AG04450 (cell line): Measurements from ENCODE around the gene VSIG2. TPM values are rescaled to one million over a fixed set of nuclear protein-coding genes. Genes with fewer than 3 reads are reported as not detected.

ENCODE experiments used
- CTCF ChIA-PET: fragments of 300-600, 350-600 bp; formaldehyde crosslinking; extraction: SDS; loops from one replicate; lab custom pipeline; 2022; ENCODE audit warnings: antibody characterized with exemption, inconsistent platforms; lab: Charles Lee
- POLR2A ChIA-PET: fragments of 350-600 bp; formaldehyde crosslinking; extraction: SDS; loops from one replicate; lab custom pipeline; 2021; ENCODE audit warnings: antibody characterized with exemption, inconsistent platforms; lab: Yijun Ruan, JAX
- DNase-seq: peaks from one replicate; pipeline ENCODE4 v3.0.0-alpha.2; 2011; ENCODE audit warnings: low read depth, low spot score
- H3K27ac ChIP-seq: one replicate; pipeline ENCODE4 v1.5.1; 2012; ENCODE audit warnings: low read depth, low read length, control low read depth
- H3K27me3 ChIP-seq: one replicate; pipeline ENCODE4 v1.6.0; 2012; ENCODE audit warnings: low read length; ENCODE audit not compliant: control insufficient read depth, insufficient read depth
- H3K4me3 ChIP-seq: 2 replicates; pipeline ENCODE4 v1.5.1; 2011; ENCODE audit warnings: mild to moderate bottlenecking, low read depth, low read length, control low read depth
- H3K9me3 ChIP-seq: 2 replicates; pipeline ENCODE4 v1.5.1; 2012; ENCODE audit warnings: low read length; ENCODE audit not compliant: control insufficient read depth, insufficient read depth
- polyA plus RNA-seq: library from polyadenylated mRNA; depleted of rRNA; stranded (reverse); fragments of >200 nt; gene quantifications from 2 replicates; pipeline ENCODE4 v1.2.3, GENCODE V29; 2011; rRNA removed
- TF ChIP-seq, protein P1 (sequence below): IDR thresholded peaks from 2 replicates; pipeline ENCODE4 v1.5.1; 2011; ENCODE audit warnings: low read depth, low read length, control low read depth, inconsistent platforms

The VSIG2 gene
- polyA plus RNA-seq, 1 experiment, result not detected

DNA sequence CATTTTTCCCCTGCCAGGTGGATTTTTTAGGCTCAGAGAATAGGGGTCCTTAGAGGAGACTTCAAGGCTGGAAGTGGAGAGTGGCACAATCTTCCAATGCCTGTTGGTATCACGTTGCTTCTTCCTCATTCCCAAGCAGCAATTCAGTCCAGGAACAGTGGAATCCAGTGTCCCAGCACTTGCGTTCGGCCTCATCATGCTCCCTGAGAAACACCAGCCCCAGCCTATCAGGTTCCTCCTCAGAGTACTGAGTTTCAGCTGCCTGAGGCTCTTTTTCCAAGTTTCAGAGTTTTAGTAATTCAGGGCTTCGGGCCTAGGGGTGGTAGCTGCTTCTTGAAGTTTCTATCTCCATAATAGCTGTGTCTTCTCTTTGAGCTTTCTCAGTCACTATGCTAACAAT lies 44.2 kb downstream of the VSIG2 start:
- peaks cover 2% of the 10 kb centered on the region for H3K27me3 ChIP-seq
- H3K4me3 ChIP-seq, result no peak overlapping the region
- DNase-seq, result no peak
- peaks cover 7% of the 10 kb centered on the region for H3K9me3 ChIP-seq
- TF ChIP-seq, protein P1, sequence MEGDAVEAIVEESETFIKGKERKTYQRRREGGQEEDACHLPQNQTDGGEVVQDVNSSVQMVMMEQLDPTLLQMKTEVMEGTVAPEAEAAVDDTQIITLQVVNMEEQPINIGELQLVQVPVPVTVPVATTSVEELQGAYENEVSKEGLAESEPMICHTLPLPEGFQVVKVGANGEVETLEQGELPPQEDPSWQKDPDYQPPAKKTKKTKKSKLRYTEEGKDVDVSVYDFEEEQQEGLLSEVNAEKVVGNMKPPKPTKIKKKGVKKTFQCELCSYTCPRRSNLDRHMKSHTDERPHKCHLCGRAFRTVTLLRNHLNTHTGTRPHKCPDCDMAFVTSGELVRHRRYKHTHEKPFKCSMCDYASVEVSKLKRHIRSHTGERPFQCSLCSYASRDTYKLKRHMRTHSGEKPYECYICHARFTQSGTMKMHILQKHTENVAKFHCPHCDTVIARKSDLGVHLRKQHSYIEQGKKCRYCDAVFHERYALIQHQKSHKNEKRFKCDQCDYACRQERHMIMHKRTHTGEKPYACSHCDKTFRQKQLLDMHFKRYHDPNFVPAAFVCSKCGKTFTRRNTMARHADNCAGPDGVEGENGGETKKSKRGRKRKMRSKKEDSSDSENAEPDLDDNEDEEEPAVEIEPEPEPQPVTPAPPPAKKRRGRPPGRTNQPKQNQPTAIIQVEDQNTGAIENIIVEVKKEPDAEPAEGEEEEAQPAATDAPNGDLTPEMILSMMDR, result no peak
- no peak overlapping the region for H3K27ac ChIP-seq
- CTCF ChIA-PET, result no interaction called here
- POLR2A ChIA-PET, result no interaction called here

DNA sequence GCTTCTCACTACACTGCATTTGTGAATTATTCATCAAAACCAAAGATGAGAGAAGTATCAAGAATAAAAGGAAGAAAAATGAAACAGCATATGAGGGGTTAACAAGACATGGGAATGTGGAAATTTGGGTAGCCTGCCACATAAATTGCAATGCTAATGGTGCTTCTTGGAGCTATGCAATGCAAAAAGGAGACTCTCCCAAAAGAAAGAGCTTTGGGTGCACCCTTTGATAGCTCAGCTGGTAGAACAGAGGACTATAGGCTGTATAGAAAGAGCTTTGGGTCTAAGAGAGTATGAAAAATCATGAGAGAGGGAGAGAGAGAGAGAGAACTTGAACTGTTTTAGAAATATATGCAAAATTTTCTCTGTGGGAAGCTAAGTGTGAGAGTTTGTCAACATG lies 52.0 kb downstream of the VSIG2 start:
- Histone ChIP-seq H3K4me3 (no peak overlapping the region), H3K9me3 (no peaks in the 10 kb centered on the region), H3K27me3 (peaks cover 8% of the 10 kb centered on the region), H3K27ac (no peak overlapping the region)
- TF ChIP-seq, protein P1, result no peak
- ChIA-PET CTCF (interaction anchor here (1.1 to 1.3 kb wide), 3 partner anchors 31 to 298 kb away, joined by 3 to 4 read pairs (median 3); no protein-coding TSS in a partner anchor), POLR2A (no interaction called here)
- no peak for DNase-seq

- TF ChIP-seq, protein P1, result no peak
- ChIA-PET CTCF (interaction anchor here (1.1 kb wide), 1 partner anchor 31 kb away, joined by 3 read pairs; no protein-coding TSS in a partner anchor), POLR2A (no interaction called here)
- Histone ChIP-seq H3K4me3 (no peak overlapping the region), H3K27ac (no peak overlapping the region), H3K27me3 (peaks cover 8% of the 10 kb centered on the region), H3K9me3 (no peaks in the 10 kb centered on the region)
- no peak for DNase-seq
These were observed 52.5 kb downstream of the VSIG2 start for GRCh38 chr11:124699547-124699946.

Other genes starting within 250 kb of the VSIG2 start
- gene OR8B12, start 208.6 kb downstream of the VSIG2 start, polyA plus RNA-seq, result not detected in 2 replicates
- gene OR8A1, start 182.3 kb downstream of the VSIG2 start, polyA plus RNA-seq, result not detected in 2 replicates
- gene PANX3, start 140.8 kb downstream of the VSIG2 start, polyA plus RNA-seq, result not detected in 2 replicates
- gene TBRG1, start 129.4 kb downstream of the VSIG2 start, polyA plus RNA-seq, result 30.9 and 31.4 TPM in 2 replicates
- gene SIAE, start 78.5 kb downstream of the VSIG2 start, polyA plus RNA-seq, result 33.5 and 37.9 TPM in 2 replicates
- 6.5 and 8.4 TPM in 2 replicates for gene SPA17, start 78.4 kb downstream of the VSIG2 start, polyA plus RNA-seq
- gene NRGN, start 12.3 kb downstream of the VSIG2 start, polyA plus RNA-seq, result 3.4 and 4.1 TPM in 2 replicates
- gene ESAM, start 10.0 kb upstream of the VSIG2 start, polyA plus RNA-seq, result 0.06 and 0.10 TPM in 2 replicates
- 7.6 and 9.8 TPM in 2 replicates for gene MSANTD2, start 48.2 kb upstream of the VSIG2 start, polyA plus RNA-seq
- gene ROBO3, start 113.2 kb upstream of the VSIG2 start, polyA plus RNA-seq, result 28.9 and 38.7 TPM in 2 replicates
- gene ROBO4, start 145.6 kb upstream of the VSIG2 start, polyA plus RNA-seq, result 0.30 and 0.40 TPM in 2 replicates
- gene HEPN1, start 167.0 kb upstream of the VSIG2 start, polyA plus RNA-seq, result 0.06 TPM in 1 of 2 replicates, not detected in the other
- 0.05 and 0.10 TPM in 2 replicates for gene HEPACAM, start 183.8 kb upstream of the VSIG2 start, polyA plus RNA-seq
- gene CCDC15, start 201.9 kb upstream of the VSIG2 start, polyA plus RNA-seq, result 0.73 and 1.1 TPM in 2 replicates